Karpas-422 (cell line): ENCODE measurements around the gene LTA4H. TPM values are rescaled to one million over a fixed set of nuclear protein-coding genes. Genes with fewer than 3 reads are reported as not detected.

ENCODE experiments used
- DNase-seq: peaks from one replicate; pipeline ENCODE4 v3.0.0-alpha.2; 2015
- H2AFZ ChIP-seq: fragments of 200-600 bp; sonication (generic); 2 replicates; pipeline ENCODE4 v1.6.1; 2014; ENCODE audit warnings: antibody characterized with exemption, low read length, mixed read lengths
- H3K27ac ChIP-seq: fragments of 200-600 bp; sonication (generic); 2 replicates; pipeline ENCODE4 v1.5.1; 2014; ENCODE audit warnings: mild to moderate bottlenecking, low read length, moderate library complexity
- H3K27me3 ChIP-seq: fragments of 200-600 bp; sonication (generic); 2 replicates; pipeline ENCODE4 v1.6.1; 2014; ENCODE audit warnings: low read length, mixed read lengths
- H3K36me3 ChIP-seq: fragments of 200-600 bp; sonication (generic); 2 replicates; pipeline ENCODE4 v1.6.1; 2014; ENCODE audit warnings: low read length, mixed read lengths; ENCODE audit not compliant: insufficient read depth
- H3K4me1 ChIP-seq: fragments of 200-600 bp; sonication (generic); 2 replicates; pipeline ENCODE4 v1.6.1; 2014; ENCODE audit warnings: mild to moderate bottlenecking, low read length, mixed read lengths
- H3K4me2 ChIP-seq: fragments of 200-600 bp; sonication (generic); 2 replicates; pipeline ENCODE4 v1.6.1; 2014; ENCODE audit warnings: low read length, low read depth, mild to moderate bottlenecking; ENCODE audit not compliant: poor library complexity, severe bottlenecking
- H3K4me3 ChIP-seq: fragments of 200-600 bp; sonication (generic); 2 replicates; pipeline ENCODE4 v1.5.1; 2014; ENCODE audit warnings: mild to moderate bottlenecking, antibody characterized with exemption, low read length, mixed read lengths
- H3K79me2 ChIP-seq: fragments of 200-600 bp; sonication (generic); 2 replicates; pipeline ENCODE4 v1.6.1; 2014; ENCODE audit warnings: mild to moderate bottlenecking, low read length, mixed read lengths
- H3K9ac ChIP-seq: fragments of 200-600 bp; sonication (generic); 2 replicates; pipeline ENCODE4 v1.6.0; 2014; ENCODE audit warnings: low read length
- H3K9me2 ChIP-seq: fragments of 200-600 bp; sonication (generic), shearing (Covaris generic); replicated peaks from 2 replicates; pipeline ENCODE4 v1.6.0; 2014; ENCODE audit warnings: mild to moderate bottlenecking, low read length, moderate library complexity; ENCODE audit not compliant: insufficient read depth
- H3K9me3 ChIP-seq: fragments of 300-700, 200-600 bp; sonication (generic); 2 replicates; pipeline ENCODE4 v1.6.1; 2014; ENCODE audit warnings: low read length, mixed read lengths
- H4K20me1 ChIP-seq: fragments of 200-600 bp; sonication (generic); 2 replicates; pipeline ENCODE4 v1.6.1; 2014; ENCODE audit warnings: mild to moderate bottlenecking, antibody characterized with exemption, low read length, low read depth; ENCODE audit not compliant: insufficient read depth
- total RNA-seq: library from RNA; depleted of rRNA; stranded (reverse); fragments of >200 nt; shearing (Covaris generic); gene quantifications from 2 replicates; pipeline ENCODE4 v1.2.3, GENCODE V29; 2014; ENCODE audit warnings: low replicate concordance

The LTA4H gene
- total RNA-seq, 1 experiment from 2014 or later: 120 TPM

DNA sequence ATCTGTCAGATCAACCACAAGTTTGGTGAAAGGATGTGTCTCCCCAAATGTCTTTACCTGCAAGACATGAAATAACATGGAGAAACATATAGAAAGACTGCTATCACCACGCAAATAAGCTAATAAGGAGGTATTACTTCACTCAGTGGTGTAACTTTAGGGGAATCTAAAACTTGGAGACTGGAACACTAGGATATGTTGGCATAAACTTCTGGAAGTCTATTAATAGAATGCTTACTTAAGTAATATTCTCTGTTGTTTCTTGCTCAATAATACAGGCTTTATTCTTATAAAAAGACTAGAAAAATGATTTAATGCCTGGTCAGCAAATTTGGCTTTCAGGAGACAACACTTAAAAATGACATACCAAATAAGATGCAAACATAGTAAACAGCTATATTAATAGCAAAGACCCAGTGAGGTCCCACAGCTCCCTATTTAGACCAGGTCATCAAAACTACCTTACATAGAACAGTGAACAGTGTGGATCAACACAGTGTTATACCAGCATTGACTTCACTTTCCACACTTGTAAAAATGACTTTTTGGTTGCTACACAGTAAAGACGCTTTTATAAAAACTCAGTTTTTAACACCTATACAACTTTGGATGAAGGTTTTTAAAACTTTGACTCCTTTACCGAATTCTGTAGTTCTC is 20.3 kb downstream of the LTA4H start:
- Histone ChIP-seq H4K20me1 (no peaks in the 10 kb centered on the region), H3K27me3 (no peaks in the 10 kb centered on the region), H3K4me1 (peaks cover 3% of the 10 kb centered on the region), H3K36me3 (peaks cover 33% of the 10 kb centered on the region; the same call in 1 of the 2 replicates), H3K9me2 (no peaks in the 10 kb centered on the region), H3K4me2 (no peak overlapping the region), H3K4me3 (no peak overlapping the region), H3K9ac (no peak overlapping the region), H3K9me3 (no peaks in the 10 kb centered on the region), H3K79me2 (no peaks in the 10 kb centered on the region), H2AFZ (no peak overlapping the region), H3K27ac (no peak overlapping the region)
- no peak for DNase-seq

DNA sequence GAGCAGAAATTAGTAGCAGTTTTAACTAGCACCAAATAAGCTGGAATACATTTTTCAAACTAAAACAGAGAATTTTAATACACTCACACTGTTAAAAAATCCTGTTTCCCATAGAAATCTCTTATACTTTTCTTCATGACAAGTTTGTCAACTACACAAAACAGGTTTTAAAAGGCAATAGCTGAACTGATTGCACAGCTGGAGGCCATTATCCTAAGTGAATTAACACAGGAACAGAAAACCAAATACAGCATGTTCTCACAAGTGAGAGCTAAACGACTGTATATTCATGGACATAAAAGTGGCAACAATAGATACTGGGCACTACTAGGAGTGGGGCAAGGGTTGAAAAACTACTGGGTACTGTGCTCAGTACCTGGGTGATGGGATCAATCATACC is 27.7 kb downstream of the LTA4H start:
- Histone ChIP-seq H3K36me3 (peaks cover 43% of the 10 kb centered on the region; the same call in 1 of the 2 replicates), H3K4me1 (no peaks in the 10 kb centered on the region), H3K27ac (no peak overlapping the region), H3K4me2 (no peak overlapping the region), H3K9me3 (no peaks in the 10 kb centered on the region), H3K9me2 (no peaks in the 10 kb centered on the region), H3K27me3 (no peaks in the 10 kb centered on the region), H3K9ac (no peak overlapping the region), H3K4me3 (no peak overlapping the region), H4K20me1 (no peaks in the 10 kb centered on the region), H2AFZ (no peak overlapping the region), H3K79me2 (no peaks in the 10 kb centered on the region)
- DNase-seq: no peak

- no peak overlapping the region for H2AFZ ChIP-seq
- H3K4me2 ChIP-seq: no peak overlapping the region
- H3K9me3 ChIP-seq: no peaks in the 10 kb centered on the region
- H3K27me3 ChIP-seq: no peaks in the 10 kb centered on the region
- no peak overlapping the region for H3K27ac ChIP-seq
- no peak for DNase-seq
- no peaks in the 10 kb centered on the region for H3K4me1 ChIP-seq
- peaks cover 36% of the 10 kb centered on the region; the same call in 1 of the 2 replicates for H3K36me3 ChIP-seq
- no peaks in the 10 kb centered on the region for H3K9me2 ChIP-seq
- no peak overlapping the region for H3K4me3 ChIP-seq
- H3K9ac ChIP-seq: no peak overlapping the region
- H4K20me1 ChIP-seq: no peaks in the 10 kb centered on the region
- H3K79me2 ChIP-seq: no peaks in the 10 kb centered on the region
These were observed 28.7 kb downstream of the LTA4H start for GRCh38 chr12:96006727-96007126.

- DNase-seq: no peak
- no peak overlapping the region for H3K9ac ChIP-seq
- H3K9me3 ChIP-seq: no peaks in the 10 kb centered on the region
- H2AFZ ChIP-seq: no peak overlapping the region
- no peak overlapping the region for H3K4me2 ChIP-seq
- H3K9me2 ChIP-seq: no peaks in the 10 kb centered on the region
- H3K27me3 ChIP-seq: no peaks in the 10 kb centered on the region
- peaks cover 12% of the 10 kb centered on the region; the same call in 1 of the 2 replicates for H3K36me3 ChIP-seq
- no peak overlapping the region for H3K27ac ChIP-seq
- no peaks in the 10 kb centered on the region for H3K79me2 ChIP-seq
- H4K20me1 ChIP-seq: no peaks in the 10 kb centered on the region
- peaks cover 3% of the 10 kb centered on the region; the same call in 1 of the 2 replicates for H3K4me1 ChIP-seq
- no peak overlapping the region for H3K4me3 ChIP-seq
These were observed 34.5 kb downstream of the LTA4H start for GRCh38 chr12:96000858-96001257.

- Histone ChIP-seq H3K4me3 (no peak overlapping the region), H3K9me3 (no peaks in the 10 kb centered on the region), H3K27me3 (no peaks in the 10 kb centered on the region), H3K36me3 (peaks cover 6% of the 10 kb centered on the region; the same call in 1 of the 2 replicates), H3K4me2 (no peak overlapping the region), H3K9ac (no peak overlapping the region), H2AFZ (no peak overlapping the region), H3K79me2 (no peaks in the 10 kb centered on the region), H4K20me1 (no peaks in the 10 kb centered on the region), H3K27ac (no peak overlapping the region), H3K9me2 (no peaks in the 10 kb centered on the region), H3K4me1 (peaks cover 3% of the 10 kb centered on the region; the same call in 1 of the 2 replicates)
- DNase-seq: no peak
These were observed 35.9 kb downstream of the LTA4H start for GRCh38 chr12:95999484-95999883.

DNA sequence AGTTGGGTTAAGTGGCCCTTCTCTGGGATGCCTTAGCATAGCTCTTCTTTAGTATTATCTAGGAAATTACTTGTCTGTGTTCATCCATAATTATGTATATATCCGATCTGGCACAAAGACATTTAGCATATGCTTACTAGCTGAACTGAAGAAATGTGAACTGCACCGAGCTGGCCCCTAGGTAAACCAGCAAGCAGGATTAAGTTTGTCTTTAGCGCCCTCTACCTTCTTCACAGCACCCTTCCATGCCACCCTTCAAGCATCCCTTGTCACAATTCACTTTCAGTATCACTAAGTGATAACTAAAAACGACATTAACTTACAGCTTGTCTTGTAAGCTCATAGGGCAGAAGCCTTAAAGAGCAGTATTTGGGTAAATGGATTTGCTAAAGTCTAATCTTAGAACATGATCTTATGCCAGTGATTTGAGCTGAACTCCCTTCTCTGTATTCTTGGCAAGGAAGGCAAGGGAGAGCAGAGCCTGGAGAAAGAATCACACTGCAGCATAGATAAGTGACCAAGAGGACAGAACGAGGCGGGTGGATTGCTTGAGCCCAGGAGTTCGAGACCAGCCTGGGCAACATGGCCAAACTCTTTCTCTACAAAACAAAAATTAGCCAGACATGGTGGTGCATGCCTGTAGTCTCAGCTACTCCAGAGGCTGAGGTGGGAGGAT is 36.6 kb downstream of the LTA4H start:
- H3K4me2 ChIP-seq: no peak overlapping the region
- H3K9me3 ChIP-seq: no peaks in the 10 kb centered on the region
- peaks cover 3% of the 10 kb centered on the region; the same call in 1 of the 2 replicates for H3K36me3 ChIP-seq

DNA sequence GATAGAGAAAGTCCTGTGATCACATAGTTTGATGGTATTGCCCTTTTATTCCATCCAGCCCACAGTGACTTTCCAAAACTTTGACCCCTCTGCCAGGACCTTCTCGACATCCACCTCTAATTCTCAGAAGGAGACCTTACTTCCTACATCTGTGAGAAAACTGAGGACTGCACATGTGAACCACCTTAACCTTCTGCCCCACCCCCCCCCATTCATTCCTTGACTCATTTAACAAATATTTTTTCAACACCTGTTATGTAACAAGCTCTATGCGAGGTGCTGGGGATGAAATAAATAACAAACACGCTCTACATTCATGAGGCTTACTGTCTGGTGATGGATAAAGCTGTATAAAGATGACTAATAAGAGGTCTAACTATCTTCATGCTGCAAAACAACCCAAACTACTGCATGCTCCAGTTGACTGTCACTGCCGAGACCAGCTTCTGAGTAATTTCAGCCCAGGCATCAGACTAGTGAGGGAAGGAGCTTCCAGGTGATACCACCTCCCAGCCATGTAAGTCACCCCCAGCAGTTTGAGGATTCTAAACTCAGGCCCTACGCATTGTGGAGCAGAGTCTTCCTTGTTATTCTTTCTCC is 37.4 kb downstream of the LTA4H start:
- H3K9me3 ChIP-seq: no peaks in the 10 kb centered on the region
- H3K27me3 ChIP-seq: no peaks in the 10 kb centered on the region
- H3K9ac ChIP-seq: no peak overlapping the region; the same call in 1 of the 2 replicates
- H4K20me1 ChIP-seq: no peaks in the 10 kb centered on the region
- no peaks in the 10 kb centered on the region; the same call in 1 of the 2 replicates for H3K36me3 ChIP-seq
- H3K4me1 ChIP-seq: peaks cover 3% of the 10 kb centered on the region; the same call in 1 of the 2 replicates
- DNase-seq: no peak
- H3K79me2 ChIP-seq: no peaks in the 10 kb centered on the region
- no peaks in the 10 kb centered on the region for H3K9me2 ChIP-seq
- H2AFZ ChIP-seq: no peak overlapping the region
- no peak overlapping the region for H3K4me2 ChIP-seq
- H3K27ac ChIP-seq: no peak overlapping the region
- no peak overlapping the region for H3K4me3 ChIP-seq

More for the DNA sequence above, 36.6 kb downstream of the LTA4H start:
- Histone ChIP-seq H4K20me1 (no peaks in the 10 kb centered on the region), H3K9ac (no peak overlapping the region; the same call in 1 of the 2 replicates), H3K4me1 (peaks cover 3% of the 10 kb centered on the region; the same call in 1 of the 2 replicates), H3K27ac (no peak overlapping the region), H3K9me2 (no peaks in the 10 kb centered on the region), H3K27me3 (no peaks in the 10 kb centered on the region), H2AFZ (no peak overlapping the region), H3K79me2 (no peaks in the 10 kb centered on the region), H3K4me3 (no peak overlapping the region)
- DNase-seq: peak; percentile 90

DNA sequence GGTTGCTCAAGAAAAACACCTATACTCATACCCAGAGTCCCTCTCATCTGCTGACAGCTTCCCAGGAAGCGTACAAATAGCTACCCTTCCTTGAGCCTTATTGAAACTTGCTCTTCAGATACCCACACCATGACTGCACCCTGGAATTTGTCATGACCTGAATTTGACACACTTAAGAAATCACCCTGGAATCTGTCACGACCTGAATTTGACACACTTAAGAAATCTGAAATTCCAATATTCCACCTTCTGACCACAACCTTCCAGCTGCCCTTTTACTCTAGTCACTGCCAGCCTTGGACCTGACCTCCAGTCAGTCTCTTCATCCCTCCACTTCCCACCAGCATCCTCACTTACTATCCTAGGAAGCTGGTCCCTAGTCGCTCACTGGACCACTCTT is 38.1 kb downstream of the LTA4H start:
- Histone ChIP-seq H3K27me3 (no peaks in the 10 kb centered on the region), H3K4me1 (peaks cover 3% of the 10 kb centered on the region; the same call in 1 of the 2 replicates), H4K20me1 (no peaks in the 10 kb centered on the region), H3K9ac (no peak overlapping the region), H2AFZ (no peak overlapping the region), H3K9me2 (no peaks in the 10 kb centered on the region), H3K4me2 (no peak overlapping the region), H3K9me3 (no peaks in the 10 kb centered on the region), H3K27ac (no peak overlapping the region), H3K4me3 (no peak overlapping the region), H3K36me3 (no peaks in the 10 kb centered on the region; the same call in 1 of the 2 replicates), H3K79me2 (no peaks in the 10 kb centered on the region)
- DNase-seq: no peak
